Measurements from ENCODE around the gene DCAF8. TPM values are rescaled to one million over a fixed set of nuclear protein-coding genes. Genes with fewer than 3 reads are reported as not detected.

DCAF8 gene
- total and polyA plus RNA-seq, 2 experiments from 2014 or later = 55.0 to 104 TPM

DNA sequence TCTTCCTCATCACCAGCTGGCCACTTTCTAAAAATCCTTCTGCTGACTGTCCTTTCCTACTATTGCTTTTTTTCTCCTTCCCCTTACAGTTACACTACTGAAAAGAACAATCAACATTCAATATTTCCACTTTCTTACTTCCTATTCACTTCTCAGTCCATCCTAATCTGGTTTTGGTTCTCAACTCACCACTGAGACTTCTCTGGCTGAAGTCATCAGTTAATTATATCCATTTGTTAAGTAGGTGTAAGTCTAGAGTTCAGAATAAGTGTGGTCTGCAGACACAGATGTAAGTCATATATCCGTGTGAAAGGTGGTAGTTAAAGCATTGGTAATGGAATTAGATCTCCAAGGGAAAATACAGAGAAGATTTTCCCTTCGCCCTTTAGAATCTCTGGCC is 35.7 kb downstream of the DCAF8 start (continued):
- TF ChIP-seq, protein P1, sequence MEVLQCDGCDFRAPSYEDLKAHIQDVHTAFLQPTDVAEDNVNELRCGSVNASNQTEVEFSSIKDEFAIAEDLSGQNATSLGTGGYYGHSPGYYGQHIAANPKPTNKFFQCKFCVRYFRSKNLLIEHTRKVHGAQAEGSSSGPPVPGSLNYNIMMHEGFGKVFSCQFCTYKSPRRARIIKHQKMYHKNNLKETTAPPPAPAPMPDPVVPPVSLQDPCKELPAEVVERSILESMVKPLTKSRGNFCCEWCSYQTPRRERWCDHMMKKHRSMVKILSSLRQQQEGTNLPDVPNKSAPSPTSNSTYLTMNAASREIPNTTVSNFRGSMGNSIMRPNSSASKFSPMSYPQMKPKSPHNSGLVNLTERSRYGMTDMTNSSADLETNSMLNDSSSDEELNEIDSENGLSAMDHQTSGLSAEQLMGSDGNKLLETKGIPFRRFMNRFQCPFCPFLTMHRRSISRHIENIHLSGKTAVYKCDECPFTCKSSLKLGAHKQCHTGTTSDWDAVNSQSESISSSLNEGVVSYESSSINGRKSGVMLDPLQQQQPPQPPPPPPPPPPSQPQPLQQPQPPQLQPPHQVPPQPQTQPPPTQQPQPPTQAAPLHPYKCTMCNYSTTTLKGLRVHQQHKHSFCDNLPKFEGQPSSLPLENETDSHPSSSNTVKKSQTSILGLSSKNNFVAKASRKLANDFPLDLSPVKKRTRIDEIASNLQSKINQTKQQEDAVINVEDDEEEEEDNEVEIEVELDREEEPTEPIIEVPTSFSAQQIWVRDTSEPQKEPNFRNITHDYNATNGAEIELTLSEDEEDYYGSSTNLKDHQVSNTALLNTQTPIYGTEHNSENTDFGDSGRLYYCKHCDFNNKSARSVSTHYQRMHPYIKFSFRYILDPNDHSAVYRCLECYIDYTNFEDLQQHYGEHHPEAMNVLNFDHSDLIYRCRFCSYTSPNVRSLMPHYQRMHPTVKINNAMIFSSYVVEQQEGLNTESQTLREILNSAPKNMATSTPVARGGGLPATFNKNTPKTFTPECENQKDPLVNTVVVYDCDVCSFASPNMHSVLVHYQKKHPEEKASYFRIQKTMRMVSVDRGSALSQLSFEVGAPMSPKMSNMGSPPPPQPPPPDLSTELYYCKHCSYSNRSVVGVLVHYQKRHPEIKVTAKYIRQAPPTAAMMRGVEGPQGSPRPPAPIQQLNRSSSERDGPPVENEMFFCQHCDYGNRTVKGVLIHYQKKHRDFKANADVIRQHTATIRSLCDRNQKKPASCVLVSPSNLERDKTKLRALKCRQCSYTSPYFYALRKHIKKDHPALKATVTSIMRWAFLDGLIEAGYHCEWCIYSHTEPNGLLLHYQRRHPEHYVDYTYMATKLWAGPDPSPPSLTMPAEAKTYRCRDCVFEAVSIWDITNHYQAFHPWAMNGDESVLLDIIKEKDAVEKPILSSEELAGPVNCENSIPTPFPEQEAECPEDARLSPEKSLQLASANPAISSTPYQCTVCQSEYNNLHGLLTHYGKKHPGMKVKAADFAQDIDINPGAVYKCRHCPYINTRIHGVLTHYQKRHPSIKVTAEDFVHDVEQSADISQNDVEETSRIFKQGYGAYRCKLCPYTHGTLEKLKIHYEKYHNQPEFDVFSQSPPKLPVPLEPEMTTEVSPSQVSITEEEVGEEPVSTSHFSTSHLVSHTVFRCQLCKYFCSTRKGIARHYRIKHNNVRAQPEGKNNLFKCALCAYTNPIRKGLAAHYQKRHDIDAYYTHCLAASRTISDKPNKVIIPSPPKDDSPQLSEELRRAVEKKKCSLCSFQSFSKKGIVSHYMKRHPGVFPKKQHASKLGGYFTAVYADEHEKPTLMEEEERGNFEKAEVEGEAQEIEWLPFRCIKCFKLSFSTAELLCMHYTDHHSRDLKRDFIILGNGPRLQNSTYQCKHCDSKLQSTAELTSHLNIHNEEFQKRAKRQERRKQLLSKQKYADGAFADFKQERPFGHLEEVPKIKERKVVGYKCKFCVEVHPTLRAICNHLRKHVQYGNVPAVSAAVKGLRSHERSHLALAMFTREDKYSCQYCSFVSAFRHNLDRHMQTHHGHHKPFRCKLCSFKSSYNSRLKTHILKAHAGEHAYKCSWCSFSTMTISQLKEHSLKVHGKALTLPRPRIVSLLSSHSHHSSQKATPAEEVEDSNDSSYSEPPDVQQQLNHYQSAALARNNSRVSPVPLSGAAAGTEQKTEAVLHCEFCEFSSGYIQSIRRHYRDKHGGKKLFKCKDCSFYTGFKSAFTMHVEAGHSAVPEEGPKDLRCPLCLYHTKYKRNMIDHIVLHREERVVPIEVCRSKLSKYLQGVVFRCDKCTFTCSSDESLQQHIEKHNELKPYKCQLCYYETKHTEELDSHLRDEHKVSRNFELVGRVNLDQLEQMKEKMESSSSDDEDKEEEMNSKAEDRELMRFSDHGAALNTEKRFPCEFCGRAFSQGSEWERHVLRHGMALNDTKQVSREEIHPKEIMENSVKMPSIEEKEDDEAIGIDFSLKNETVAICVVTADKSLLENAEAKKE (CRISPR knock-in tag; IDR thresholded peaks at IDR 0.05) = no peak
- no peak for TF ChIP-seq POLR2AphosphoS5 (IDR thresholded peaks at IDR 0.05; ENCODE audit: low read depth)
- no peak for TF ChIP-seq EZH2 (IDR thresholded peaks at IDR 0.05; ENCODE audit: low read depth, unreplicated experiment)

DNA sequence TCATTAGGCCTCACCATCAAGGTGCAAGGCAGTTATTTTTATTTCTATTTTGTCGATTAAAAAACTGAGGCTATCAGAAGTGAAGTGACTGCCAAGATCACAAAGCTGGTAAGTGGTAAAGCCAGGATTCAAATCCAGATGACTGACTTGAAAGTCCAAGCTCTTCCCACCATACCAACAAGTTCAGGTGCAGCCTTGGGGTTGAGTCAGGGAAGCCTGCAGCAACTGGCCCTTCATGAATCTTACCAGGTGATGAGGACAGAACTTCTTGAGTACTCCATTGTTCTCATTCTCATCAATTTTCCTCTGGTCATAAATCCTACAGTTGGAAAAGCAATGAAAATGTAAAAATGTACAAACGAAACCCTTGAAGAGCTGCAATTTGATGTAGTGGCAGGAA is 37.0 kb downstream of the DCAF8 start:
- H3K79me2 ChIP-seq (replicated peaks; ENCODE audit: insufficient read depth) = no peaks in the 10 kb centered on the region
- no peaks in the 10 kb centered on the region for H3K9me3 Mint-ChIP-seq
- H3K27ac ChIP-seq (ENCODE audit: low read depth) = no peak overlapping the region
- H3K27ac Mint-ChIP-seq = no peak overlapping the region
- H2AFZ ChIP-seq = no peak overlapping the region
- H3K4me3 Mint-ChIP-seq = no peak overlapping the region
- H3K4me2 ChIP-seq = no peak overlapping the region
- no peaks in the 10 kb centered on the region for H3K9me2 ChIP-seq (ENCODE audit: insufficient read depth)
- peaks cover 66% of the 10 kb centered on the region for H3K36me3 Mint-ChIP-seq (ENCODE audit: low read depth)
- H4K20me1 ChIP-seq (replicated peaks; ENCODE audit: insufficient read depth) = peaks cover 8% of the 10 kb centered on the region; the same call in 1 of the 2 replicates
- no peaks in the 10 kb centered on the region; the same call in 1 of the 2 replicates for H3K4me1 ChIP-seq (ENCODE audit: insufficient read depth)
- H3K4me1 Mint-ChIP-seq = peaks cover 8% of the 10 kb centered on the region
- DNase-seq (ENCODE audit: low spot score) (no peak), ATAC-seq (no peak)
- no peak overlapping the region for H3K4me3 ChIP-seq
- 0 out of 2 replicates have a peak, but pooled peaks cover 10% of the 10 kb centered on the region for H3F3A ChIP-seq (replicated peaks; ENCODE audit: low read depth)
- H3K36me3 ChIP-seq (ENCODE audit: insufficient read depth) = peaks cover 46% of the 10 kb centered on the region
- no peaks in the 10 kb centered on the region for H3K27me3 ChIP-seq (ENCODE audit: insufficient read depth)
- H3K27me3 Mint-ChIP-seq (ENCODE audit: insufficient read depth, low read depth, poor library complexity) = no peaks in the 10 kb centered on the region
- TF ChIP-seq ZNF331 (CRISPR knock-in tag; IDR thresholded peaks at IDR 0.05; ENCODE audit: low read depth) (no peak), JUNB (IDR thresholded peaks at IDR 0.05; ENCODE audit: unreplicated experiment) (no peak), NANOG (IDR thresholded peaks at IDR 0.05; ENCODE audit: borderline replicate concordance) (no peak), EZH2 (IDR thresholded peaks at IDR 0.05; ENCODE audit: low read depth, unreplicated experiment) (no peak), POLR2AphosphoS5 (IDR thresholded peaks at IDR 0.05; ENCODE audit: low read depth) (no peak), CREB1 (CRISPR knock-in tag; IDR thresholded peaks at IDR 0.05; ENCODE audit: low read depth) (no peak)
- TF ChIP-seq, protein P2, sequence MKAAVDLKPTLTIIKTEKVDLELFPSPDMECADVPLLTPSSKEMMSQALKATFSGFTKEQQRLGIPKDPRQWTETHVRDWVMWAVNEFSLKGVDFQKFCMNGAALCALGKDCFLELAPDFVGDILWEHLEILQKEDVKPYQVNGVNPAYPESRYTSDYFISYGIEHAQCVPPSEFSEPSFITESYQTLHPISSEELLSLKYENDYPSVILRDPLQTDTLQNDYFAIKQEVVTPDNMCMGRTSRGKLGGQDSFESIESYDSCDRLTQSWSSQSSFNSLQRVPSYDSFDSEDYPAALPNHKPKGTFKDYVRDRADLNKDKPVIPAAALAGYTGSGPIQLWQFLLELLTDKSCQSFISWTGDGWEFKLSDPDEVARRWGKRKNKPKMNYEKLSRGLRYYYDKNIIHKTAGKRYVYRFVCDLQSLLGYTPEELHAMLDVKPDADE (IDR thresholded peaks at IDR 0.05) = no peak
- TF ChIP-seq, protein P3, sequence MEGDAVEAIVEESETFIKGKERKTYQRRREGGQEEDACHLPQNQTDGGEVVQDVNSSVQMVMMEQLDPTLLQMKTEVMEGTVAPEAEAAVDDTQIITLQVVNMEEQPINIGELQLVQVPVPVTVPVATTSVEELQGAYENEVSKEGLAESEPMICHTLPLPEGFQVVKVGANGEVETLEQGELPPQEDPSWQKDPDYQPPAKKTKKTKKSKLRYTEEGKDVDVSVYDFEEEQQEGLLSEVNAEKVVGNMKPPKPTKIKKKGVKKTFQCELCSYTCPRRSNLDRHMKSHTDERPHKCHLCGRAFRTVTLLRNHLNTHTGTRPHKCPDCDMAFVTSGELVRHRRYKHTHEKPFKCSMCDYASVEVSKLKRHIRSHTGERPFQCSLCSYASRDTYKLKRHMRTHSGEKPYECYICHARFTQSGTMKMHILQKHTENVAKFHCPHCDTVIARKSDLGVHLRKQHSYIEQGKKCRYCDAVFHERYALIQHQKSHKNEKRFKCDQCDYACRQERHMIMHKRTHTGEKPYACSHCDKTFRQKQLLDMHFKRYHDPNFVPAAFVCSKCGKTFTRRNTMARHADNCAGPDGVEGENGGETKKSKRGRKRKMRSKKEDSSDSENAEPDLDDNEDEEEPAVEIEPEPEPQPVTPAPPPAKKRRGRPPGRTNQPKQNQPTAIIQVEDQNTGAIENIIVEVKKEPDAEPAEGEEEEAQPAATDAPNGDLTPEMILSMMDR (conservative IDR thresholded peaks at IDR 0.05; ENCODE audit: low read depth in 2 of 2) = no peak

All from GM23338 (cell line).